GM18907 (cell line): ENCODE measurements around the gene CCND1.

Experiments
- ATAC-seq: cut with Tn5 transposase; IDR thresholded peaks from one replicate; pipeline ENCODE4 v1.9.1; 2021; ENCODE audit warnings: mild to moderate bottlenecking, moderate library complexity; ENCODE audit not compliant: unreplicated experiment

Gene CCND1

DNA sequence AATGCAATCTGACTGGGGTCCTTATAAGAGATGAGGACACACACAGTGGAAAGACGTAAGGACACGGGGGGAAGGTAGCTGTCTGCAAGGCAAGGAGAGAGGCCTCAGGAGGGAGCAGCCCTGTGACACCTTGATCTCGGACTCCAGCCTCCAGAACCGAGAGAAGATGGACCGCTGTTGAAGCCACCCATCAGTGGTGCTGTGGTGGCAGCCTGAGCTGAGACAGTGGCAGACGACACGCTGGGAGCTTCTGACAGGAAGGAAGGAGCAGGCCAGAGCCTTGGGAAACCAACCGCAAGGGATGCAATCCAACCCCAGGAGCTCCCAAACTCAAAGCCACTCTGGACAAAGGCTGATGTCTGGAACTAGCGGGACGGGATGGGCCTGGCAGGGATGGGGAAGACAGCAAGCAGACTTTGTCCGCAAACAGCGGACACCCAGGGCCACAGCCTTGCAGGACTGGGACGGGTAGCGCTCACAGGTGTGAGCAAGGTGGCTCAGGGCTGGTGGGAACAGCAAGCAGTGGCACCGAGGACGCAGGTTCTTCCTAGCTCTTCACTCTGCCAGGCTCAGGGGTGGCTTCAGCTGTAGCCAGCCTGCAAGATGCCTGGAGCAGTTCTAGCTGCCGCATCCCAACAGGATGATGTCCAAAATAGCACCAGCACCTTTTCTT, 23.3 kb downstream of the CCND1 start:
- ATAC-seq = no peak

DNA sequence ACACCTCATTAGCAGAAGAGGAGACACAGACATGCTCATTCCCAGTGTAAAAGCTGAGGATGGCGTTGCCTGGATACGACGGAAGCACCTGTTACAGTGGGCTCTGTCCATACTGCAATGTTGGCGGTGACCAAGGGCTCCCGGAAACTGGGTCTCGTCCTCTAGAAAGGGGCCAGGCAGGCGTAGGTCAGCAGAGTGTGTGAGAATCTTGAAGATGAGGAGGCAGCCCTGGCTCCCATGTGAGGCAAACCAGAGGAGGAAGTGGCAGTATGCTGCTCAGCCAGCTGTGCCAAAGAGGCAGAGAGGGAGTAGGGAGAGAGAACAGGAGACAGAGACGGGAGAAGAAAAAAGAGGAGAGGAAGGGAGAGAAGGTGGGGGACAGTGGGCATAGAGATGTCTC, 23.9 kb downstream of the CCND1 start:
- no peak for ATAC-seq

DNA sequence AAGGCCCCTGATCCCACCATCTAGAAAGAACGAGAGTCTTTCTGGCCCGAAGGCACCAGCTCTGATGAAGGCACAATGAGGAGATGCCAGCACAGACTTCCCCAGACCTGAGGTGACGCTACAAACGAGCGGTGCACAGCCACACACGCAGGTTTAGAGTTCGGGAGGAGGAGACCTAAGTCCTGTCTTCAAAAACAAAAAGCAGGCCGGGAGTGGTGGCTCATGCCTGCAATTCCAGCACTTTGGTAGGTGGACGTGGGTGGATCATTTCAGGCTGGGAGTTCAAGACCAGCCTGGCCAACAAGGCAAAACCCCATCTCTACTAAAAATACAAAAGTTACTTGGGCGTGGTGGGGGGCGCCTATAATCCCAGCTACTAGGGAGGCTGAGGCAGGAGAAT, 24.7 kb downstream of the CCND1 start:
- no peak for ATAC-seq

DNA sequence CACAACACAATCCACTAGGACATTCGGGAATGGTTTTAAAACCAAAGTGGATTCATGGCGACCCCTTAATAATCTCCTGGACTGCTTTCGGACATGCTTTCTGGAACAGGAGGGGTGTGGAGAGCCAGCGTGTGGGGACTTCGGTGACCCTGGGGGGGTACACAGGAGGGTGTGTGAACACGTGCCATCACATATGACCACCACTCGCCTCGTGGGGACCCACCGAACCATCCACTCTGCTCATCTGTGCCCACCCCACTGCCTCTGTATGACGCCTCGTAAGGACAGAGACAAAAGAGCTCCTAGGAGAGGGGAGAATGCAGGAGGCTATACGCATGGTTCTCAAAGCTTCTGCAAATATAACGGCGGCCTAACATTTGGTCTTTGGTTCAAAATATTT, 25.3 kb downstream of the CCND1 start:
- ATAC-seq = no peak

DNA sequence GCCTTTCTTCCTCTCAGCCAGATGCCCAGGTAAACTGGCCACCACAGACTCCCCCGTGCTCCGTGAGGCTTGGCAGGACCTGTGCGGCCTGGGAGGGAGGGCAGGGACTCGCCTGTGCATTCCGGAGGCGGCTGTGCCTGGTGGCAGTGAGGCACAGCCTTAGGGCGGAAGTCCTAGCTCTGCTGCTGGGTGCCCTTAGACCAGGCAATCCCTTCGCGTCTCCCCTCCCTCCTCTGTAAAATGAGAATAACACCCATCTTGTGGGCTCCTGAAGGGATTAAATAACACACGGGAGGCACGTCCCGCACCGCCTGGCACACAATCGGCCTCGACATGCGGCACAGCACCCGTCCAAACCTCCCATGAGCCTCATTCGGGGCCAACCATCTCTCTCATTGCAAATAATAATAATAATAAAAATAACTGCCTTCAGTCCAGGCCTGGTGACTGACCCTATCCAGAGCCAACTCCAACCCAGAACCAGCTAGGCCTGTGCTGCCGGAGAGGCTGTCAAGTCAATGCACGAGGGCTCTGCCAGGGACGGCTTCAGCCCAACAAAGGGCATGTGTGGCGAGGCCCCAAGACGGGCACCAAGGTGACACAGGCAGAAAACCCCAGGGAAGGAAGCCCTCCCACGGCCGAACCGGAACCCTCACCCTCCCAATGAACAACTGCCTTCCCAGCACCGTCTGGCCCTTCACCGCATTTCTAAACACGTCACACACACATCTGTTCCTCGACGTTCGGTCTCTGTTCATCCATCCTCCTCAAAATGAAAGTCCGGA, 26.0 kb downstream of the CCND1 start:
- no peak for ATAC-seq

DNA sequence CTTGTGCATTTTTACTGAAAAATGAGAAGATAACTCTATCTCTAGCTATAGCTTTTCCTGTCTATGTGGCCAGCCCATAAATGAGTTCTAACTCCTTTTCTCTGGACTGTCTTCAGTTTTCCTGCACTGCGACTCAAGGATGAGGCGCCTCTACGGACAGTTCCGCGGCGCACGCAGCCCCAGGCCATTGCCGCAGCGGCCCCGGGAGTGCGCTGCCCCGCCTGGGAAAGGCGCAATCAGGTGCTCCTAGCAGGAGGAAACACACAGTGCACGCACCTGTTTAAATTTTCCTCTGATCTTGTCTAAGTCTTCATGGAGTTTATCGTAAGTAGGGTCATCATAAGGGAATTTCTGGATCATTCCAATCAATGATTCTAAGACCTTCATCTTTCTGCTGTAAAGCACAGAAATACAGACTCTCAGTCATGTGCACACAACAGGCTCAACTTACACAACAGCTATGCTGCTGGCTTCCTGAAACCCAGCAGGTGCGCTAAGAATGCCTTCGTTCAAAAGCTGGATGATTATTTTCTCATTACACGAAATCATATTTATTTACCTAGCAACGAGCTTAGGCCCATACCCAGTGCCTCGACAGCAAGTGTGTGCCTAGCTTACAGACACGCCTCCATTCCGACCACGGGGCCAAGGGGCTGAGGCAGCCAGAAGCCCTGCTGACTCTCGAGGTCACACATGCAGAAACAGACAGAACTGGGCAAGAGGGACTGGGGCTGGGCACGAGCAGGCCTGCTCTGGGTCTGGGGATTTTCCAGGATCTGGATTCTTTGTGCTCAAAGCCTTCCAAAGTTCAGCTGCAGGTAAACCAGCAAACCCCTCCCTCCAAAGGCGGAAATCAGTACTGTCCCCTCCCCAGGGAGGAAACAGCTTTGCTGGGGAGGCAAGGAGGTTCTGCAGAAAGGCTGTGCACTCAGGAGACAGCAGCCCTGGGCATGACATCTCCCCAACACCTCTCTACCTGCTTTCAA, 27.0 kb downstream of the CCND1 start:
- no peak for ATAC-seq

DNA sequence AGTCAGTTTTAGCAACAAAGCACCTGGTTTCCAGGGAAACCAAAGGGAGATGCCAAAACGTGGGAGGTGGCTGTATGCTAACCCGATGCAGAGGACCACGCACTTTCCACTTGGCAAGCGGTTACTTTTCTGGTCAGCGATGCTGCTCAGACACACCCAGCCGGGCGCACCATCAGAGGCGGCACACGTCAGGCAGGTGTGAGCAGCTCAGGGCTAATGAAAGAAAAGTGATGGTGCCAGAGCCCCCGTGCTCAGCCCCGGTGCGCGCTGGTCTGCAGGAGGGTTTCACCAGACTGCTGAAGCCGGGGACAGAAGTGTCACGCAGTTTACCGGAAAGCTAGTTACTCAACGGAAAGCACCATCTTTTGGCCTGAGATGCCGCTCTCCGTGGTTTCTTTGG, 28.5 kb downstream of the CCND1 start:
- no peak for ATAC-seq

DNA sequence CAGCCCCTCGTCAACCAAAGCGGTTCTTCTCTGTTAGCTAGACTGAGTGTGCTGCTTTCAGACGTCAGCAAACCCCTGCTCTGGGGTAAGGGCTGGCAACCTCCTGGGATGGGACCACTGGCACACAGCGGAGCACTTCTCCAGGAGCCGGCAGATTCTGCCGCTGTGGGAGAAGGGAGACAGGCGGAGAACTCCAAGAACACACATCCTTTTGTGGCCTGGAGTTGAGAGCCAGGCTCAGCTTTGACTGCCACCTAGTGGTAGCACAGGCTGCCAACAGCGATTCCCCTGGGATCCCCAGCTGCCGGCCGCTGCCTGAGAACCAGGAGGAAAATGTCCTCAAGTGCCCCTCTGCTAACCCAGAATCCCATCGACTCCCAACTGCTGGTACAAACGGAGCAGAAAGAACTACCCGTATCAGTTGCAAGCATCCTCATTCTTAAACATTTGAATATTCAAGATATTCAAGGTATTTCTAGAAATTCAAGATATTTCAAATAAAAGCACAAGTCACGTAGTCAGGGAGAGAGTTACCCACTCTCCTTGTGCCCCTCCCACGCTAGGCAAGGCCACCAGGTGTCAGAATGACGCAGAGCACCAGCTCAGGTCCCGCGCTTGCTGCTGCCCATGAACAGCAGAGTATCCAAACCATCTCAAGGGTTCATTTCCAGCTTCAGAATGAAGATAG, 29.3 kb downstream of the CCND1 start:
- ATAC-seq = no peak

DNA sequence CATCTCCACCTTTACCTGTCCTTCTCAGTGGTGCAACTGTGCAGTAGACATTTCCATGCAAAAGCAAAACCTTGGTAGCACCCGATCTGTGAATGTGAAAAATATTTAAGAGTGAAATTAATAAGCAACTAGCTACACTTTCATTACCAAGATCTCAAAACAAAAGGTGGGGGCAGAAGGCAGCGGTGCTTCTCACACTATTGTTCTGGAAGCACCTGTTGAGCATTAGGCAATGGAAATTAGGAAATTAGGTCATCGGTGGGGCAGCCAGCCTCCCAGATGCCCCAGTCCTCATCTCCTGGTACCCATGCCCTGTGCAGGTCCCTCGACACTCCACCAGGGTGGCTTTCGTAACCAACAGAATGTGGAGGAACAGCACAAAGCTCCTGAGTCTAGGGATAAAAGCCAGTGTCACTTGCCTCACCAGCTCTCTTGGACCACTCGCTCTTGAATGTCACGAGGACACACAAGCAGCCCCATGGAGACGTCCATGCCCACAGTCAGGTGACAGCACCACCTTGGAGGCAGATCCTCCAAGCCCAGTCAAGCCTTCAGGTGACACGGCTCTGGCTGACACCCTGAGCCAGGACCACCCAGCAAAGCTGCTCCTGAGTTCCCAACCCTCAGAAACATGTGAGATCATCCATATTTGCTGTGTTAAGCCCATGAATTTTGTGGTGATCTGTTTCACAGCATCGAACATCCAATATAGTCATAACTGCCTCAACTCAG, 30.9 kb downstream of the CCND1 start:
- no peak for ATAC-seq

DNA sequence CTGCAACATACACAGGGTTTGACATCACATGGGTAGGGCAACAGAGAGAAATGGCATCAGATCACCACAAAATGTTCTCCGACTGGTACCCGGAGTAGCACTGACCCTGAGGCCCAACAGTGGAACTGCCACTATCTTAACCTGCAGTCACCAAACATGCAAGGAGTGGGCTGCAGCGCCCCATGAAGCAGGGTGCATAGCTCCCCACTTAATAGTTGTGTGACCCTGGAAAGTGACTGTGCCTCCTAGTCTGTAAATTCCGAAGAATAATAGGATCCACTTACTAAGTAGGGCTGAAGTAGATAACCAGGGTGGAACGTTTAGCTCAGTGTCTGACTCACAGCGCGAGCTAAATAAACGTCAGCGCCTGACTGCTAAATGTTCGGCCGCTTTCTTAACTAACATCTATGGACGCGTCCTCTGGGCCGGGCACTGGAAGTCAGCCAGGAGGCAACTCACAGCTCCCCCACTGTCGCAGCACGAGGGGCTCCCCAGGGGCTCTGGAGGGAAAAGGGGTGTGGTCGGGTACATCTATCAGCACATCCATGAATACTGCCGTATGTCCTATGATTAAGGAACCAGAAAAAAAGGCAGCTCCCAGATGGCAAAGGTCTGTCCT, 33.4 kb downstream of the CCND1 start:
- peak; percentile 3 for ATAC-seq

DNA sequence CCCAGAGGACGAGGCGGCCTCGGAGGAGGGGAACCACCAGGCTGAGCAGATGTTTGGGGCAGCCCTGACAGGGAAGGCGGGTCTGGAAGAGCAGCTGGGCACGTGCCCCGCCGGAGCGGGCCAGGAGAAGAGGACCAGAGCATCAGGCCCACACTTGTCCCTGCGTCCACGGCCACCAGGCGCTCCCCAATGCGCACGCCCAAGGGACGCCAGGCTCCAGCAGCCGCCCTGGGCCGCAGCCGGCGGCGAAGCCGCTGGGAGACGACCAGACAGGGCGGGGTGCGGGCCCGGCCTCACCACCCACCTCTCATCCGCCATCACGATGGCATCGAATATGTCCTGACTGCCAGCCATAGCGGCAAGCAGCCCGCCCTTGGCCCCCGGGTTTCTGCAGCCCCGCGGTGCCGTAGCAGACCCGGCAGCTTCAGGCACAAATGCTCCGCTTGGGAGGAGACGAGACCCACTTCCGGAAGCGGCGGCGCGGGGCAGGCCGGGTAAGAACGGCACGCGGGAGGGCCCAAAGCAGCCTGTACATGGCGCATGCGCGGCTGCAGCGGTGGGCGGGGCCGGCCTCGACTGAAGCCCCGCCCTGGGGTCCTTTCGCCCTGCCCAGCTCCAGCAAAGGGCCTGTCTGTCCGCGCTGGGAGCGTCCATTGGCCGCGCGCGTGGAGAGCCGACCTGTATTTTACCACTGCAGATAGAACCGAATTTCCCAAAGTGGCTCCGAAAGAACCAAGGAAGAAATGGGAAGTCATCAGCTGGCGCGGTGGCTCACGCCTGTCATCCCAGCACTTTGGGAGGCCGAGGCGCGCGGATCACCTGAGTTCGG, 34.1 kb downstream of the CCND1 start, which contains the start of gene LTO1:
LTO1 (minus strand) TSS at position 468 of the 829 bp plus-strand sequence; CDS start at position 354, 114 bp downstream.
- peak; percentile 81 for ATAC-seq

DNA sequence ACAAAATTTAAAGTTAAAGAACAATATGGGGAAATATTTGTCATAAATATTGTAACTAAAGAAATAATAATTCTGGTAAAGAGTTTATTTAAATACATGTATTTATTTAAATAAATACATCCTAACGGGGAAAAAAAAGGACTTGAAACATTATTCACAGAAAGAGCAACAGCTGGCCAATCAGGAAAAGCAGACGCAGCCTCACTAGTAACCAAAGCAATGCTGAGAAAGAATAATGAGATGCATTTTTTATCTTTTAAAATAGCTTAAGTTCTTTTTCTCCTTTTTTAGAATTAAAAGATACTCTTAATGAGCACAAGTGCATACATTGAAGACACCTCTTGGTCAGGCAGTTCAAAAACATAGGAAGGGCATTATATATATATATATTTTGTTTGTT, 36.8 kb downstream of the CCND1 start:
- ATAC-seq = no peak

DNA sequence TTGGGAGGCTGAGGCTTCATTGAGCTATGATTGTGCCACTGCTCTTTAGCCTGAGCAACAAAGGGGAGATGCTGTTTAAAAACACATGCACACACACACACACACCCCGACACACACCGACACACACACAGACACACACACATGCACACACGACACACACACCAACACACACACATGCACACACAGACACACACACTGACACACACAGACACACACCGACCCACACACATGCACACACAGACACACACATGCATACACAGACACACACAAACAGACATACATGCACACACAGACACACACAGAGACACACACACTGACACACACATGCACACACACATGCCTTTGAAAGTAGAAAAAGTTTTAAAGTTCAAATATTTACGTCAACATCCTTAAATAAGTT, 39.7 kb downstream of the CCND1 start:
- ATAC-seq = no peak

DNA sequence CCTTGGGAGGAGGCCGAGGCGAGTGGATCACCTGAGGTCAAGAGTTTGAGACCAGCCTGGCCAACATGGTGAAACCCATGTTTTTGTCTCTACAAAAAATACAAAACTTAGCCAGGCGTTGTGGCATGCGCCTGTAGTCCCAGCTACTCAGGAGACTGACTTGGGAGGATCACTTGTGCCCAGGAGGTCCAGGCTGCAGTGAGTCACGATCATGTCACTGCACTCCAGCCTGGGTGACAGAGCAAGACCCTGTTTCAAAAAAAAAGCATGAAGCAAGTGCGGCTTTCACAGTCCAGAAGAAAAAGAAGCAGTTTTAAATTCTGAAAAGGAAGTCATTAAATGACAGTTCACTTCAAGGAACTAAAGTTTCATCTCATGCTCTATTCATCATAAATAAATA, 41.3 kb downstream of the CCND1 start:
- ATAC-seq = no peak

DNA sequence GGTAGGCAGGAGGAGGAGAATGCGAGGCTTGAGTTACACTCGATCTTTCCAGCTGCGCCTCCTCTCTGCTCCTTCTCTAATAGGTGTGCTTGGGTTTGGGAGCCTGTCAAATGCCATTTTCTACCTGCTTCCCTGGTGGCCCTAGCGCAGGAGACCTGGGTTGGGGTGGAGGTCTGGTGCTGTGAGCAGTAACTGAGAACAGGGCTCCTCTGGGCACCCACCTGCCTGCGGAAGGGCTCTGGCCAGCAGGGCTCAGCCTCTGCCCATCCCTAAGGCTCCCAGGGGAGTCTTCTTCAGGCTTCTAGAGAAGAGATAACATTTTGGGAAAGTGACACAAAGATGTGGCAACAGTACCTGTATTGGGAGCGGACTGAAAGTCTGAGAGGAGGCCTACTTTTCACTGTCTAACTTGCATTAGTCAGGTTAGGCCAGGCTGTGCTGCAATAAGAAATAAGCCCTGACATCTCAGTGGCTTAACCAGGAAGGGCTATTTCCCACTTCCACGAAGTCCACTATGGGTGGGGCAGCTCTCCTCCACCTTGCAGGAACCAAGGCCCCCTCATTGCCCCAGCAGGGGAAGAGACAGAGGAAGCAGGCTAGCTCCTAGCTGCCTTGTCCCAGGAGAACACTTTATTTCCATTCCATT, 41.8 kb downstream of the CCND1 start:
- no peak for ATAC-seq

DNA sequence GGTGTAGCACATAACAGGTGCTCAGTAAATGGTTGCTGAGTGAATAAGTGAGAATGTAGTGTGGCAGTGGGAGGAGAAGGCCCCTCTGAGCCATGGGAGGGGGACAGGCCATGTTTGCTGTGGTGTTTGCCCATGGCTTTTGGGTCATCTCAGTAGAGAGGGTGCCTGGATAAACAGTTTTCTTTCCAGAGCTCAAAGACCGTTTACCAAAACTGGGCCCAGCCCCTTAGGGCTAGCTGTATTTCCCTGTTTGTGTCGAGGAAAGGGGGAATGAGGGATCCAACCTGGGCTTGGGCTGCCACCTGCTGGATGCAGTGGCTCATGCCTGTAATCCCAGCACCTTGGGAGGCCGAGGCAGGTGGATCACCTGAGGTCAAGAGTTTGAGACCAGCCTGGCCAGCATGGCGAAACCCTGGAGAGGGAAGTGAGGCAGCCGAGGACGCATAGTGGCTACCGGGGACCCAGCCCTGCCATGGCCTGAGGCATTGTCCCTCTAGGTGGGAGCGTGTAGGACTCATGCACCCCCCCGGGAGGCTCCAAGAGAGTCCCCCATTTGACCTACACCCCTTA, 42.9 kb downstream of the CCND1 start:
- no peak for ATAC-seq

DNA sequence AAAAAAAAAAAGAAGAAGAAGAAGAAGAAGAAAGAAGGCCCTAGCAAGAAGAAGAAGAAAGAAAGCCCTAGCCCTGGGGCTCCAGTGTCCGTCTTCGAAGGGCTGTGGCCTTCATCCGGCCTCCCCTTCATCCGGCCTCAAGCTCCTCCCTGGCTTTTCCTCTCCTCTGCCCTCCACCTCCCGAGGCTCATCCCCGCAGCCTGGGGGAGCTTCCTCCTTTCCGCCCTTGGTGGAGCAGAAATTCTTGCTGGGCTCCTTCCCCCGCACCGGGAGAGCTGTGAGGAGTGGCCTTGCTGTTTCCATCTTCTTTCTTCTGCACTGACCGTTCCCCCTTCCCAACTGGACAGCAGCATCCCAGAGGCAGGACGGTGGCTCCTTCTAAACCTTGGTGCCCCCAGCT, 43.7 kb downstream of the CCND1 start:
- no peak for ATAC-seq

DNA sequence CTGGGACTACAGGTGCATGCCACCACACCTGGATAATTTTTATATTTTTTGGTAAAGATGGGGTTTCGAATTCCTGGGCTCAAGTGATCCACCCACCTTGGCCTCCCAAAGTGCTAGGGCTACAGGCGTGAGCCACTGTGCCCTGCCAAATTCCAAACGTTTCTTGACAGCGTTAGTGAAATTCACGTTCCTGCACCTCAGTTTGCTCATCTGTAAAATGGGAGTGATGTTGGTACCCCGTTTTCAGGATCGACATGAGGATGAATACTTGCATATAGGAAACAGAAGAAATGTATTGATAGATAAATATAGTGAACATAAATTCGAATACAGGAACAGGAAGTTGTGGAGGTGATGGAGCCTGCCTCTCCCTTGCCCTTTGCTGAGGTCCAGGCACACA, 44.4 kb downstream of the CCND1 start:
- ATAC-seq = no peak
